ENCODE results near the gene DAAM1.
A peak's percentile ranks its signal among the peaks of the same experiment; 100 is the strongest.

DAAM1 gene

GRCh38 chr14:59185676-59186075, 2.8 kb upstream of the DAAM1 start:
- no peak overlapping the region for H2BK12ac ChIP-seq (ENCODE audit: low read length in 2 of 2)
- H3K9ac ChIP-seq (ENCODE audit: low read length), result no peak overlapping the region
- H3K4me3 ChIP-seq (ENCODE audit: insufficient read depth in 1 of 2, low read depth in 1 of 2, low read length in 2 of 2), result no peak overlapping the region
- no peak overlapping the region for H4K91ac ChIP-seq (ENCODE audit: low read length)
- H3K4me1 ChIP-seq (ENCODE audit: control insufficient read depth, insufficient read depth, low read depth, low read length), result peaks cover 11% of the 10 kb centered on the region
- no peaks in the 10 kb centered on the region for H3K9me3 ChIP-seq (ENCODE audit: control insufficient read depth, low read length)
- H2AFZ ChIP-seq (ENCODE audit: low read depth, low read length), result no peak overlapping the region
- 59% methylated on average over 2 of the region's 2 CpGs for WGBS
- H3K18ac ChIP-seq (ENCODE audit: low read depth in 1 of 2, low read length in 2 of 2), result no peak overlapping the region
- H2BK5ac ChIP-seq (ENCODE audit: low read depth, low read length, poor library complexity, severe bottlenecking), result no peak overlapping the region
- no peak for DNase-seq
- H2BK120ac ChIP-seq (ENCODE audit: low read depth, low read length), result no peak overlapping the region
- peaks cover 4% of the 10 kb centered on the region for H3K79me1 ChIP-seq (replicated peaks; ENCODE audit: low read length, poor library complexity, severe bottlenecking)
- no peak overlapping the region for H4K8ac ChIP-seq (ENCODE audit: low read length)
- H3K4me2 ChIP-seq (ENCODE audit: low read length, poor library complexity, severe bottlenecking), result no peak overlapping the region
- no peak overlapping the region for H3K4ac ChIP-seq (ENCODE audit: low read depth in 1 of 2, low read length in 2 of 2)
- H3K14ac ChIP-seq (ENCODE audit: low read length in 2 of 2), result no peak overlapping the region
- peaks cover 0 to 29% of the 10 kb centered on the region in 2 experiments for H3K27me3 ChIP-seq (ENCODE audit: control insufficient read depth in 1 of 2, insufficient read depth in 1 of 2, low read length in 2 of 2)
- H3K27ac ChIP-seq (ENCODE audit: low read length, poor library complexity, severe bottlenecking), result no peak overlapping the region
- no peak overlapping the region for H2BK15ac ChIP-seq (ENCODE audit: low read depth, poor library complexity, severe bottlenecking)
- H3K23ac ChIP-seq (ENCODE audit: low read length in 2 of 2), result no peak overlapping the region
- no peaks in the 10 kb centered on the region for H3K36me3 ChIP-seq (ENCODE audit: control insufficient read depth in 1 of 2, insufficient read depth in 2 of 2, low read depth in 1 of 2, low read length in 2 of 2)
- no peak overlapping the region for H2AK5ac ChIP-seq (ENCODE audit: low read length, severe bottlenecking)

- Histone ChIP-seq H3K4me2 (ENCODE audit: low read length, poor library complexity, severe bottlenecking) (no peak overlapping the region), H2AK5ac (ENCODE audit: low read length, severe bottlenecking) (no peak overlapping the region), H3K9me3 (ENCODE audit: control insufficient read depth, low read length) (no peaks in the 10 kb centered on the region), H3K23ac (ENCODE audit: low read length in 2 of 2) (no peak overlapping the region), H2BK12ac (ENCODE audit: low read length in 2 of 2) (no peak overlapping the region), H4K91ac (ENCODE audit: low read length) (no peak overlapping the region), H3K27me3 (ENCODE audit: control insufficient read depth in 1 of 2, insufficient read depth in 1 of 2, low read length in 2 of 2) (peaks cover 0 to 26% of the 10 kb centered on the region in 2 experiments), H2BK15ac (ENCODE audit: low read depth, poor library complexity, severe bottlenecking) (no peak overlapping the region), H3K14ac (ENCODE audit: low read length in 2 of 2) (no peak overlapping the region), H2AFZ (ENCODE audit: low read depth, low read length) (no peak overlapping the region), H3K79me1 (replicated peaks; ENCODE audit: low read length, poor library complexity, severe bottlenecking) (peaks cover 4% of the 10 kb centered on the region), H3K27ac (ENCODE audit: low read length, poor library complexity, severe bottlenecking) (no peak overlapping the region), H3K18ac (ENCODE audit: low read depth in 1 of 2, low read length in 2 of 2) (no peak overlapping the region), H3K9ac (ENCODE audit: low read length) (no peak overlapping the region), H2BK5ac (ENCODE audit: low read depth, low read length, poor library complexity, severe bottlenecking) (no peak overlapping the region), H3K4ac (ENCODE audit: low read depth in 1 of 2, low read length in 2 of 2) (no peak overlapping the region), H4K8ac (ENCODE audit: low read length) (no peak overlapping the region), H3K4me3 (ENCODE audit: insufficient read depth in 1 of 2, low read depth in 1 of 2, low read length in 2 of 2) (no peak overlapping the region), H3K4me1 (ENCODE audit: control insufficient read depth, insufficient read depth, low read depth, low read length) (peaks cover 11% of the 10 kb centered on the region), H3K36me3 (ENCODE audit: control insufficient read depth in 1 of 2, insufficient read depth in 2 of 2, low read depth in 1 of 2, low read length in 2 of 2) (no peaks in the 10 kb centered on the region), H2BK120ac (ENCODE audit: low read depth, low read length) (no peak overlapping the region)
- no peak for DNase-seq
Measured at GRCh38 chr14:59186306-59186705, 2.2 kb upstream of the DAAM1 start.

GRCh38 chr14:59187118-59187517, 1.3 kb upstream of the DAAM1 start:
- no peak overlapping the region for H3K27ac ChIP-seq (ENCODE audit: low read length, poor library complexity, severe bottlenecking)
- no CpG with 5 or more reads among the region's 4 CpGs for WGBS
- H3K9me3 ChIP-seq (ENCODE audit: control insufficient read depth, low read length), result no peaks in the 10 kb centered on the region
- H3K36me3 ChIP-seq (ENCODE audit: control insufficient read depth in 1 of 2, insufficient read depth in 2 of 2, low read depth in 1 of 2, low read length in 2 of 2), result no peaks in the 10 kb centered on the region
- no peak overlapping the region for H2BK120ac ChIP-seq (ENCODE audit: low read depth, low read length)
- H3K18ac ChIP-seq (ENCODE audit: low read depth in 1 of 2, low read length in 2 of 2), result no peak overlapping the region
- no peak overlapping the region for H3K4me3 ChIP-seq (ENCODE audit: insufficient read depth in 1 of 2, low read depth in 1 of 2, low read length in 2 of 2)
- no peak for DNase-seq
- no peak overlapping the region for H3K4ac ChIP-seq (ENCODE audit: low read depth in 1 of 2, low read length in 2 of 2)
- no peak overlapping the region for H2BK15ac ChIP-seq (ENCODE audit: low read depth, poor library complexity, severe bottlenecking)
- H2AFZ ChIP-seq (ENCODE audit: low read depth, low read length), result no peak overlapping the region
- peaks cover 11% of the 10 kb centered on the region for H3K4me1 ChIP-seq (ENCODE audit: control insufficient read depth, insufficient read depth, low read depth, low read length)
- no peak overlapping the region for H2BK12ac ChIP-seq (ENCODE audit: low read length in 2 of 2)
- H3K79me1 ChIP-seq (replicated peaks; ENCODE audit: low read length, poor library complexity, severe bottlenecking), result peaks cover 7% of the 10 kb centered on the region
- no peak overlapping the region for H4K91ac ChIP-seq (ENCODE audit: low read length)
- H4K8ac ChIP-seq (ENCODE audit: low read length), result no peak overlapping the region
- no peak overlapping the region for H3K23ac ChIP-seq (ENCODE audit: low read length in 2 of 2)
- H3K9ac ChIP-seq (ENCODE audit: low read length), result peak overlapping the region; percentile 90
- H2AK5ac ChIP-seq (ENCODE audit: low read length, severe bottlenecking), result no peak overlapping the region
- peaks cover 0 to 26% of the 10 kb centered on the region in 2 experiments for H3K27me3 ChIP-seq (ENCODE audit: control insufficient read depth in 1 of 2, insufficient read depth in 1 of 2, low read length in 2 of 2)
- no peak overlapping the region for H2BK5ac ChIP-seq (ENCODE audit: low read depth, low read length, poor library complexity, severe bottlenecking)
- no peak overlapping the region for H3K4me2 ChIP-seq (ENCODE audit: low read length, poor library complexity, severe bottlenecking)
- no peak overlapping the region for H3K14ac ChIP-seq (ENCODE audit: low read length in 2 of 2)

GRCh38 chr14:59187802-59188460, 536 bp upstream of the DAAM1 start:
- H2BK15ac ChIP-seq (ENCODE audit: low read depth, poor library complexity, severe bottlenecking), result peak overlapping the region; percentile 5
- DNase-seq, result no peak
- H3K9me3 ChIP-seq (ENCODE audit: control insufficient read depth, low read length), result no peaks in the 10 kb centered on the region
- H3K27me3 ChIP-seq (ENCODE audit: control insufficient read depth in 1 of 2, insufficient read depth in 1 of 2, low read length in 2 of 2), result peaks cover 0 to 26% of the 10 kb centered on the region in 2 experiments
- peaks cover 11% of the 10 kb centered on the region for H3K4me1 ChIP-seq (ENCODE audit: control insufficient read depth, insufficient read depth, low read depth, low read length)
- no peak overlapping the region for H2BK5ac ChIP-seq (ENCODE audit: low read depth, low read length, poor library complexity, severe bottlenecking)
- H3K14ac ChIP-seq (ENCODE audit: low read length in 2 of 2), result no peak overlapping the region
- H2AFZ ChIP-seq (ENCODE audit: low read depth, low read length), result peak overlapping the region; percentile 92
- no peak overlapping the region for H3K4ac ChIP-seq (ENCODE audit: low read depth in 1 of 2, low read length in 2 of 2)
- peak overlapping the region in 1 of 2 experiments; percentile 18 for H3K18ac ChIP-seq (ENCODE audit: low read depth in 1 of 2, low read length in 2 of 2)
- peak overlapping the region; percentile 69 to 93 for H3K4me3 ChIP-seq (ENCODE audit: insufficient read depth in 1 of 2, low read depth in 1 of 2, low read length in 2 of 2)
- H4K8ac ChIP-seq (ENCODE audit: low read length), result peak overlapping the region; percentile 46
- no peak overlapping the region for H2AK5ac ChIP-seq (ENCODE audit: low read length, severe bottlenecking)
- 0% methylated on average over 43 of the region's 43 CpGs for WGBS
- no peak overlapping the region for H2BK120ac ChIP-seq (ENCODE audit: low read depth, low read length)
- H2BK12ac ChIP-seq (ENCODE audit: low read length in 2 of 2), result no peak overlapping the region
- peak overlapping the region; percentile 90 for H3K9ac ChIP-seq (ENCODE audit: low read length)
- H4K91ac ChIP-seq (ENCODE audit: low read length), result no peak overlapping the region
- peaks cover 9% of the 10 kb centered on the region for H3K79me1 ChIP-seq (replicated peaks; ENCODE audit: low read length, poor library complexity, severe bottlenecking)
- H3K27ac ChIP-seq (ENCODE audit: low read length, poor library complexity, severe bottlenecking), result peak overlapping the region; percentile 54
- peak overlapping the region; percentile 99 for H3K4me2 ChIP-seq (ENCODE audit: low read length, poor library complexity, severe bottlenecking)
- H3K36me3 ChIP-seq (ENCODE audit: control insufficient read depth in 1 of 2, insufficient read depth in 2 of 2, low read depth in 1 of 2, low read length in 2 of 2), result no peaks in the 10 kb centered on the region
- peak overlapping the region in 1 of 2 experiments; percentile 71 for H3K23ac ChIP-seq (ENCODE audit: low read length in 2 of 2)
